Activated CD4-positive, alpha-beta T cell treated with anti-CD3 and anti-CD28 coated beads for 1 hour (primary cell): ENCODE data around the gene SLC19A1.

ENCODE experiments used
- DNase-seq: peaks from one replicate; pipeline ENCODE4 v3.0.0-alpha.2; 2020

Gene SLC19A1

DNA sequence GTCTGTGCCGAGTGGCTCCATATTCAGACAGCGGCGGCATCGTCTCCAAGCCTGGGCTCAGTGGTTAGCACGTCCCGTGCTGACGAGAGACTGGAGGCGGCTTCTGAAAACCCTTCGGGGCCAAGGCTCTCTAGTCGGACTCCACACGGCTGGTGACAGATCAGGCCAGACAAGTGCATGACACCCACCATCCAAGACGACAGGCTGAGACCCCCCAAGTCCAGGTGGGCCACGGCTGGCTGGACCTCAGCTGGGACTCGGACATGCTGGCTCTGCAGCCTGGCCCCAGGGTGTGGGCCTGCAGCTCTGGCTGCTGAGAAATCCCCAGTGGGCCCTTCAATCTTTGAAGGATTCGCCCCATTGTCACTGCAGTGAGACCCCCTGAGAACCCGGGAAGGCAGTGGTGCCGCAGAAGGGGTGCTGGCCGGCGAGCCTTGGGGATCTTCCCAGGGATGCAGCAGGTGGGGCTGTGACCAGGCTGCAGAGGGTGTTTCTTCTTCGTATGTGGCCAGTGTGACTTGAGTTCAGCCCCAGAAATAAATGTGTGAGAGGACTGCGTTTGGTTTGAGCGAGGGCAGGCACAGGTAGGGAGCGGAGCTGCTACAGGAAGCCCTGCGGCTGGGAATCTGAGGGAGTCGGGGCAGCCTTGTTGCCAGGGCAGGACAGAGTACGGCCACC lies 15.9 kb upstream of the SLC19A1 start:
- no peak for DNase-seq

DNA sequence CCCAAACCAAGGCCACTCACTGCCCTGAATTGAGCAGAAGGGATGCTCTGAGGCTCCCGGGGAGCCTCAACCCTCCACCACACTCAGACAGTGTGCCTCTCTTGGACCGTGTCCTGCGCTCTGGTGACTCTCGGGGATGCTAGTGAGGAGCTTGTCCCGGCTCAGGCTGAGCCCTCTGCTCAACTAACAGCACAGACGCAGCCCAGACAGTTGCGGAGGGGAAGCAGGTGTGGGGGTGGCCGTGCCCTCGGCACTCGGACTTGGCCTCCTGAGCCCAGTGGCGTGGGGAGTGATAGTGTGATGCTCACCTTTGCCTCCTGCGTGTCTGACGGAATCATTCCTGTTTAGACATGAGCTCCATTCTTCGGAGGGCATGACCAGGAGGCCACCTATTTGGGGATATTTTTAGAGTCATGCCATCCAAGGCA lies 15.4 kb upstream of the SLC19A1 start:
- no peak for DNase-seq

DNA sequence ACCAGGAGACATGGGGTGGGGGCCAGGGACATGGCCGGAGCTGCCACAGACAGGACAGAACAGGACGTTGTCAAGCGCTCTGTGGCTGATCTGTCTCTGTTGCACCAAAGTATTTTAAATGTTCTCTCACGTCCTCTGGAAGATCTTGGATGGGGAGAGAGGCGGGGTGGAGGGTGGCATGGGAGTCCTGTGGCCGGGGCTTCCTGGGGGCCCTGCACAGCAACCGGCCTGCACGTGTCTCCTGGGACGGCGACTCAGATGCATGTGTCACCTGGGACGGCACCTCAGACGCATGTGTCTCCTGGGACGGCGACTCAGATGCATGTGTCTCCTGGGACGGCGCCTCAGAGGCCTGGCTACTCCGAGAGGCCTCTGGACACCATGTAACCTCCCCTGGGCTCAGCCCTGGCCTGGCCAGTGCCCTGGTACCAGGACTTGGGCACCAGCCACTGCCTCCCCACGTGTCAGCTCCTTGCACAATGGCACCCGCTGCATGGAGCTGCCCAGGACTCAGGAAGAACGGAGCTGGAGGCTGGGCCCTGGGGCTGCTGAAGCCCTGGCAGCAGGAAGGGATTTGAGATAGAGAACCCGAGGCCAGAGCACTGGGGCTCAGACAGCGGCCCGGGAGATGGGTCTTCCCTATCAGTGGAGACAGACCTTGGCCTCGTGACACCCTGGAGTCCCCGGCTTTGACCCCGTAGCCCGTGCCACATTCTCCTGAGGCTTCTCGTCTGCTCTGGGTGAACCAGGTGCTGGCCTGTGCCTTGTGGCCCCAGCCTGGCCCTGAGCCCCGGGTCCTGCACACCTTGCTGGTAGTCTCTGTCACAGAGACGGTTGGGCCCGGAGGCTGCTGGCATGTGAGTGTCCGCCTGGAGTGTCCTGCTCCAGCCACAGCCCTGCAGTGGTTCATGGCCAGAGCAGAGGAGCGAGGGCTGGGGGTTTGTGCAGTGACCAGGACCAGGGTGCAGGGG lies 14.7 kb upstream of the SLC19A1 start:
- DNase-seq = no peak

DNA sequence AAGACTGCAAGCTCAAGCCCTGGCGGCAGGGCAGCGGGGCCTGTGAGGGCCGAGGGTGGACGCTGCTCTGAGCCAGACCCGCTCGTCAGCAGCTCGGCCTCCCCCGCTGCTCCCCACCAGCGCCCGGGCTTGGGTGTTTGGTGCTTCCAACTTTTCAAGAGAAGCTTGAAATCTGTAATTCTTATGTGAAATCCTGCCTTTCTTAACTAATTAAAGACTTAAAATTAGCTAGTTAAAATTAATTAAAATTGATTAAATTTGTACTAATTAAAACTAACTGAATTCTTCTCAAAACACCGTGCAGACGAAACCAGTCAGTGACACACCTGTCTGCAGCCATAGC lies 14.0 kb upstream of the SLC19A1 start:
- DNase-seq = no peak

DNA sequence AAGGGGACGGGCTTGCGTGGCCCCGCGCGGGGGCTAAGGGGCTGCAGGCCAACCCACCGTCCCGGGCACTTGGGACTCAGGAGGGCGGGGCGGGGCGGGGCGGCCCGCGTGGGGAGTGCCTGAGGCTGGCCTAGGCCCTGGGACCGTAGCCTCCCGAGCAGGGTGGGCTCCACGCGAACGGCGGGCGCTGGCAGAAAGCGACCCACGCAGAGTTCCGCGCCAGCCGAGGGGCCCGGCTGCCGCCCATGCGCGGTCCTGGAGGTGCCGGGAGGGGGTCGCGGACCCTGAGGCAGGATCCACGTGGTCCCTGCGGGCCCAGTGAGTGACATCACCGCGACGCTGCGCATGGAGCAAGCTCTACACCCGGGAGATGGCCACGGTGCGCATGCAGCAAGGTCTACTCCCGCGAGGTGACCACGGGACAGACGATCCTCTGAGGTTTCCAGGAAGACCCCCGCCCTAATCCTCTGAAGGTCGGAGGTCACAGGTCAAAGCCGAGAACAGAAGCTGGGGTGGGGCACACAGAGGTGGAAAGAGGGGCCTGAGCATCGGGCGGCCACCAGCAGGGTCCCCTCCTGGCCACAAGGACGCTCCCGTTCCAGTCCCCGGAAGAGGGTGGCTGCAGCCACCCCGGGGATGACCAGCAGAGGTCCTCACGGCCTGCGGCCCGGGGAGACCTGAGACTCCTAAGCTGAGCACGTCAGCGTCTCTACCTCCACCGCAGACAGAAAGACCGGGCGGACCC lies 13.5 kb upstream of the SLC19A1 start:
- peak; percentile 37 for DNase-seq

DNA sequence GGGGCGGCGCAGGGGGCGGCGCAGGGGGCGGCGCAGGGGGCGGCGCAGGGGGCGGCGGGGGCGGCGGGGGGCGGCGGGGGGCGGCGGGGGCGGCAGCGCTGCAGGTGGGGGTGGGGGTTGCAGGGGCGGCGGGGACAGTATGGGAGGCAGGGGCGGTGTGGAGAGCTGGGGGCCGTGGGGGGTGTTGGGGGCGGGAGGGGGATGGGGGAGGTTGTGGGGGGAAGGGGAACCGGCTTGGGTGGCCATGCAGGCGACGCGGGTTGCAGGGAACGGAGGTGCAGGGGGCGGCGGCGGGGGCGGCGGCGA lies 13.0 kb upstream of the SLC19A1 start:
- DNase-seq = no peak

DNA sequence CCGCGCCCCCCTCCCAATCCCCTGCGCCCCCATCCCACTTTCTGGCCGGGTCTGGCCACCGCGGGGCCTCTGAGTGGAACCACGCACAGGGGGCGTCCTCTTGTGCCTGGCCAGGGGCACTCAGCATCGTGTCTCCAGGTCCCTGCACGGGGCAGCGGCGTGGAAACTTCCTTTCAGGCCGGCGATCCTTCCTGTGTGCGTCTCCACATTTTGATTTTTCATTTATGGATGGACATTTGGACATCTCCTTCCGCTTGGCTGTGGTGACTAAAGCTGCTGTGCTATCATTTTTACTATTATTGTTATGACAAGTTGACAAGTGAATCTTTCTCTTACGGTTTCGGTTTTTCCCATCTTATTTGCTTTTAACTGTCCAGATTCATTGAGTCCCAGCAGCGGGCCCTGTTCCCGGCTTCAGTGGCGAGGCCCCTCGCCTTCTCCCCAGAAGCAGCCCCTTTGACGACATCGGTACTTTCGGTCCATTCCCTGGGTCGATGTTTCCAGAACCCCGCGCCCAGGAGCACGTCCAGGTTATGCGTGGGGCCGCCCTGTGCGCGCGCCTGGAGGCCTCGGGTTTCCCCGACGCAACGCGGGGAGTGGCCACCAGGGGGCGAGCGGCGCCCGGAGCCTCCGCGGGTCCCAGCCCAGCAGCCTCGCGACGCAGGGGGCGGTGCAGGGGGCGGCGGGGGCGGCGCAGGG lies 12.4 kb upstream of the SLC19A1 start:
- peak; percentile 87 for DNase-seq

DNA sequence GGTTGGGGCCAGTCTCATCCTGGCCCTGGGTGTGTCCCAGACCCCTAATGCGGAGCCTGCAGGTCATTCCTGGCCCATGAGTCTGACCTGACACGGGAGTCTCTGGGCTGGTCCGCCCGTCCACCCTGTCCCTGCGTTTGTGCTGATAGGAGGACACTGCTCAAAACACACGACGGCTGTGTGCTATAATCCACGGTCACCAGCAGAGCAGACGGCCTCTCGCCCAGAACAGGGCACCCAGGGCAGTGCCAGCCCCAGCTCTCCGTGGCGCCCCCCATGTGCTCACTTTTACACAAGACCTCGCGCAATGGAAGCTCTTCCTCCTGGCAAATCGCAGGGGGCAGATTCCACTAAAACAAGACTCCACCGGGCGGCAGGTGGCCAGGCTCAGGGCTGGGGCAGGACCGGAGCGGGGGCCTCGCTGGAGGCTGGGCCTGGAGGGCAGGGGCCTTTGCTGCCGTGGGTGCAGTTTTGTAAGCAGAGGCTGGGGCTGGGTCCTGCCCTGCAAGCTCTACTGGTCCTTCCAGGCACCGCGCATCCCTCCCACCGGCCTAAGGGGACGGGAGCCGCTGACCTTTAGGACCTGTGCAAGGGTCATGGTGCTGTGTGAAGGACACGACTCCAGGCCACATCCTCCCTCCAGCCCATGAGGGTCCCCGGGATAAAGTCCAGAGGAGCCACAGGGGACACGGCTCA lies 10.6 kb upstream of the SLC19A1 start:
- DNase-seq = no peak

DNA sequence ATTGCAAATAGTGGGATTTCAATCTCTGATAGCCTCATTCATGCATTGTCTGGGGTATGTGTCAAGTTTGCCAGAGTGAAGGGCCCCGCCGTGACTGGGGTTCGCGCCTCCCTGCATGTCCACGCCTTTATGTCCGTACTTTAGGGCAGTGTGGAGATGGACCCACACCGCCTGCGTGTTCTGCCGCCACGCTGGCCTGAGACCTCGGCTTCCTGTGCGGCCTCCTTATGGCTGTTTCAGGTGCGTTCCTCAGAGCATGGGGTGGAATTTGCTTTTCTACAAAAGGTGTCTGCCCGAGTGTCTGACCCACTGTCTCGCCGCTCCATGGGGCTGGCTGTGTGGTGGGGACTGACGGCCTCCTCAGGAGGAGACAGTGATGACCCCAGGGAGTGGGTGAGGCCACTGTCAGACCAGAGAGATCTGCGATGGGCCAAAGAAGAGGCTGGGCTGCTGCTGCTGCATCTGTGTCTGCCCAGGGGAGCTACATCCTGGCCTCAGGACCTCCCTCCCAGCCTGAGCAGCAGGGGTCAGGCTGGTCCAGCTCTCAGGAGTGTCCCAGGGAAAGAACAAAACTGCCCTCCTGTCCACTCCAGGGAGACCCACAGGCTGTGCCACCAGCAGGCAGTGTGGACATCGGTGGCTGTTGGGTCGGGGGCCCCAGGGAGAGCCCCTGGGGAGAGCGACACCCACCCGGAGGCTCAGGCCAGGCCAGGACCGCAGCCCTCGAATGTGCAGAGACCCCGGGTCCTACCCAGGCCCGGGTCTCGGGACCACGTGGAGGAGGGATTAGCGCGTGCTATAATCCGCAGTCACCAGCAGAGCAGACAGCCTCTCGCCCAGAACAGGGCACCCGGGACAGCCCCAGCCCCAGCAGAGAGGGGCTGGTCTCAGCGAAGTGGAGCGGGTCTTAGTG lies 9.8 kb upstream of the SLC19A1 start:
- DNase-seq = no peak

DNA sequence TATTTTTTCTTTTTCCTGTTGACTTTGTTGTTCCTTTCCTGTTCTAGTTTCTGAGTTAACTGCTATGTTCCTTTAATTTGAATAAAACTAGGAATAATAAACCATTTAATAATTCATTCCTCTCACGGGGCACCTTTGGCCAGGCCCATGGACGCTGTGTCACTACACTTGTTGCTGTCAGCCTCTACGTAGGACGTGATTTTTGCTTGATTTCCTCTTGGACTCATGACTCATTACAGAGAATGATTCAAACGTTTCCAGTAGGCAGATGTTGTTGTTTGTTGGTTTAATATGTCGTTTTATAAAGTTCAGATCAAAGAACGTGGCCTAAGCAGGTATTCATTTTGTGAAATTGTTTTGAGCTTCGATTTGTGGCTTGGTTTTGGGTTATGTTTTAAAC lies 9.1 kb upstream of the SLC19A1 start:
- no peak for DNase-seq

DNA sequence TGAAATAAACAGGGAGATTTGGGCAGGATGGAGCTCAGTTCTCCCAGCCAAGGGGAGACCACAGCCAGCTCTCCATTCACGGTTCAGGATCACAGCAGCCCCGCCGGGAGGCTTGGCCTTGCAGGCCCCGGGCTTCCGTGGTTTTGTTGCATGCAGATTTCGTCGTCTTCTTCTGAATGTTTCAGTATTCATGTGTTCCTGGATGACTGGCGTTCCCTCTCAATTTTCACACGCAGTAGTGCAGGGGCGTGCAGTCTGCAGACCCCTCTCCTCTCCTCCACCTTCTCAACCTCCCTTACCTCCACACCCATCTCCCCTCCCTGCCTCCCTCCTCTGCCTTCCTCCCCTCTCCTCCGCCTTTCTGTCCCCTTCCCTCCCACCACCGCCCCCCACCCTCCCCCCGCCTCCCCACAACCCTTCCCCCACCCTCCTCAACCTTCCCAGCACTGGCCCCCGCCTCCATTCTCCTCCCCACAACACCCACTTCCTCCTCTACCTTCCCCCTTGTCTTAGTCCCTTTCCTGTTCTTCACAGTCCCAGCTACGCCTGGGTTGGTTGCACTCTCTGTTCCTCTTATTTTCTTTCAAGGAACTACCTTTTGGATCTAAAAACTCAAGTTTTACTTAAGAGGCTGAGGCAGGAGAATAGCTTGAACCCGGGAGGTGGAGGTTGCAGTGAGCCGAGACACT lies 8.4 kb upstream of the SLC19A1 start:
- DNase-seq = no peak

DNA sequence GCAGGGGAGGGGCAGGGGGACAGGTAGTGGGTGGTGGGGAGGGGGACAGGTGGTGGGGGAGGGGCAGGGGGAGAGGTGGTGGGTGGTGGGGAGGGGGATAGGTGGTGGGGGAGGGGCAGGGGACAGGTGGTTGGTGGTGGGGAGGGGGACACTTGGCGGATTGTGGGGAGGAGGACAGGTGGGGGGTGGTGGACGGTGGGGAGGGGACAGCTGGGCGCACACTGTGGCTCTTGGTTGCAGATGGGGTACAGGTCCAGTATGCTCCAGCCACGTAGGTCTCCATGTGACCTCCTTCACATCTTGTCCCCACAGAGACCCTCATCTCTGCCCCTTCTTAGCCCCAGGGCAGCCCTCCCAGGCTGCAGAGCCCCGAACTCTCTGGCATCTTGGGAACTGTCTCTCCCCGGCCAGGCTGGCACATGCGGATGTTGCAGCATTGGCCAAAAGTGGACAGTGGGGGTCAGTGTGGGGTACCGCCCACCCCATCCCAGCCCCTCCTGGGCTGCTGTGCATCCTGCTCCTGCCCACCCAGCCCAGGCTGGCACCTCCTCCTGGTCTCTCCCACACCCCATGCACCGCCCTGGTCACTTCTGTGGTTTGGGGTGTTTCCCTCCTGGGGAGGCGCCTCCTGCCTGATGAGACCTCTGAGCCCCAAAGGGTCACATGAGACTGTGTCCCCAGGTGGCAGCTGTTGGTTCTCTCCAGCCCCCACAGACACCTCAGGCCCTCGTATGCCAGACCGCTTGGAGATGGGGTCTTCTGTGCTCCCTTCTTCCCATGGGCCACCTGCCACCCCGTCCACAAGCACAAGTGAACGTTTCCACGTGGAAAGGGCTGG lies 7.6 kb upstream of the SLC19A1 start:
- no peak for DNase-seq

DNA sequence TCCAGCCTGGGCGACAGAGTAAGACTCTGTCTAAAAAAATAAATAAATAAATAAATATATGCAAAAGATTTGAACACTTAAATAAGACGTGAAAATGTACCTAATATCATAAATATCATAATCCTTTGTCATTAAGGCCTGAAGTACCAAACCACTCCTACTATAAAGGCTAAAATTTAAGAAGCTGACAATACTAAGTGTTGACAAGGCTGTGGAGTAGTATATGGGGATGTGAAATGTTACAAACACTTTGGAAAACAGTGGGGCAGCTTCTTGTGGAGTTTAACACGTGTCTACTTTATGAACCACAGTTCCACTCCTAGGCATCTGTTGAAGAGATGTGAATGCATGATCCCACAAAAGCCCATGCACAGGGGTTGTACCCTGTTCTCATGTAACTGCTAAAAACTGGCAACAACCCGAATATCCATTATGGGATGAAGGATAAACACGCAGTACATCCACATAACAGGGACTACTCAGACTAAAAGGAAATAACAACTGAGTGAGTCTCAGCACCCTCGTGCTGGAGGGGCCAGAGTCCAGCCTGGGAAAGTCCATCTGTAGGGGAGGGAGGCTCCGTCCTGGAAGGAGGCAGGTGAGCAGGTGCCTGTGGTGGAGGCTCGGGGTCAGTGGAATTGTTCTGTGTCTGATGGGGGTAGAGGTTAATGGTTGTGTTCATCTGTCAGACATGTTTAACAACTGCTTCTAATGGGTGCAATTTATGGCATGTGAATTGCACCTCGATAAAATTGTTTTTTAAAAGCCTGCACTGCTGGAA lies 6.7 kb upstream of the SLC19A1 start:
- no peak for DNase-seq

DNA sequence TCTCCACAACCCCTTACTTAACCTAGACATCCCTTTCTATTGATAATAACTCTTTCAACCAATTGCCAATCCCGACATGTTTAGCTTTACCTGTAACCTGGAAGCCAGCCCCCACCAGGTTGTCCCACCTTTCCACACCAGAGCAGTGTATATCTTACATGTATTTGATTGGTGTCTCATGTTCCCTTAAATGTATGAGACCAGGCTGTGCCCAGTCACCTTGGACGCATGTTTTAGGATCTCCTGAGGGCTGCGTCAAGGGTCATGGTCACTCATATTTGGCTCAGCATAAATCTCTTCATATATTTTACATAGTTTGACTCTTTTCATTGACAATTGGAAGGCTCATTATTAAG lies 5.3 kb upstream of the SLC19A1 start:
- DNase-seq = no peak

DNA sequence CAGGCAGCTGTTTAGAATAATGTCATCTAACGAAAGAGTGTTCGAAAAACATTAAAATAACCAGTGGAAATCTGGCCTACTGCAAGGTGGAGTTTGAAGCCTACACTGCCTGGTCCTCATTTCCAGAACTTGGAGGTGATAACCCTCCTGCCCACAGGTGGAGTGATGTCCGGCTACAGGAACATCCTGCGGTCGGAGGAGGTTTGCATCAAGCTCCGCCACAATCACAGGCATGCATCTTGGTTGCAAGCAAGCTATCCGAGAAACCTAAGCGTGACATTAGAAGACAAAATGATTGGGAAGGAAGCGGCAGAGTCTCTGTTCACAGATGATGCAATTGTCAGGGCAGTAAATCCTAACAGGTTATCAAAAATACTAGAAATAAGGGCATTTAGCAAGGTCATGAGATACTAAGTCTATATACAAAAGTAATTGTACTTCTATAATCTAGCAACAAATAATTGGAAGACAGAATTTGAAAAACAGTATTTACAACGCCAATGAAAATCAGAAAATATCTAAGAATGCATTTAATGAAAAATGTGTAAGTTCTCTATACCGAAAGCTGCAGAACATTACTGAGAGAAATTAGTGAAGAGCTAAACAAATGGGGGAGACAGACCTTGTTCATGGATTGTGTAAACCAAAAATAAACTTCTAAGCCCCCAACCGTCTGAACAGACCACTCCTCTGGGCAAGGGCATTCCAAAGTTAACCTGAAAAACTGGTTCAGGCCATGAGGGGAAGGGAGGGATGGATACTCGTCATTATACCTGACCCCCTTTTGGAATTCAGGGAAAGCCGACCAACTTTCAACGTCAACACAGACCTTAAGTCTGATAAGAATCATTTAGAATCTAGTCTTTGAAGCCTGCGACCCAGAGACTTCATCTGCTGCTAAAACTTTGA lies 4.7 kb upstream of the SLC19A1 start:
- DNase-seq = no peak

DNA sequence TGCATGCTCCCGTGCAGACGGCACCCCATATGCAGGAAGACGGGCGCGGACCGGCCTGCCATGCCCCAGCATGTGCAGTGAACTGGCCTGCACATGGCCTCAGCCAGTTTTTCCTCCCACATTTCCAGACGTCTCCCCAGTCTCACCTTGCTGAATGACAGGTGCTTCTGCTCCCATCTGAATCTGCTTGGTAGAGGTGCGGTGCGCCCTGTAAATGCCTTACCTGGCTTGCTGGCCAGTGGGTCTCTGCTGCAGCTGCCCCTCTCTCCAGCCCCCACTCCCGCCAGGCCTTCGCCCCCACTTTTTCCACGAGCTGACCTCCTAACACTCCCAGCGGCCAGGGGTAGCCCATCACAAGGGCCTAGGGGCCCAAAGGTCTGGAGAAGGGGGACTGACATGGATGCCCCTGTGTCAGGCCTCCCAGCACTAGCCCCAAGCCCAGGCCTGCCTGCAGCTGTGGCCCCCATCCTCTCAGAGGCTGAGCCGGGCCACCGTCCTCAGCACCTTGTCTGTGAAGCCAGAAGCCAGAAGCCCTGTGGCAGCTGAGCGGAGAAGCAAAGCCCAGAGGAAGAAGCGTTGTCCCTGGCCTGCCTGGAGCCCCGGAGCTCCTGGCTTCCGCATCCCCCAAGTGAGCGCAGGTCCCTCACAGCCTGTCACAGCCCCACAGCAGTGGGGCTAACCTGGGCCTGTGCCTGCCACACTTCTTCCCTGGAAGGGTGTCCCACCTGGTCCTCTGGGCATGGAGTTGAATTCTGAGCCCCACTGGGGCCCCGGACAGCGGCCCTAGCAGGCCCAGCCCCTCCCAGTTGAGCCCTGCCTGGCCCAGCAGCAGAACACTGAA lies 3.7 kb upstream of the SLC19A1 start:
- no peak for DNase-seq

DNA sequence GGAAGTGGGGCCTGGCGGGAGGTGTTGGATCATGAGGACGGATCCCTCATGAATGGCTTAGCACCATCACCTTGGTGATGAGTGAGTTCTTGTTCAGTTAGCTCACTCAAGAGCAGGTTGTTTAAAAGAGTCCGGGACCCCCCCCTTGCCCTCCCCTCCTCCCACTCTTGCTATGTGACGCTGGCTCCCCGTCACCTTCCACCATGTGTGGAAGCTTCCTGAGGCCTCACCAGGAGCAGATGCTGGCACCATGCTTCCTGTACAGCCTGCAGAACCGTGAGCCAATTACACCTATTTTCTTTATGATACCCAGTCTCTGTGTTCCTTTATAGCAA lies 3.0 kb upstream of the SLC19A1 start:
- DNase-seq = no peak
